Neural progenitor cell (in vitro differentiated cells): ENCODE results near the gene BACE2. TPM values are rescaled to one million over a fixed set of nuclear protein-coding genes. Genes with fewer than 3 reads are reported as not detected.

Experiments used
- DNase-seq: peaks from one replicate; pipeline ENCODE4 v3.0.0-alpha.2; 2016; ENCODE audit warnings: low spot score
- H2AFZ ChIP-seq: fragments of 200-600 bp; sonication (generic); replicated peaks from 2 replicates; pipeline ENCODE4 v1.6.1; 2016; ENCODE audit warnings: antibody characterized with exemption
- H3F3A ChIP-seq: fragments of 200-600 bp; sonication (generic); 2 replicates; pipeline ENCODE4 v1.6.1; 2016; ENCODE audit warnings: antibody characterized with exemption, low read depth
- H3K27ac ChIP-seq: fragments of 200-600 bp; sonication (generic); 2 replicates; pipeline ENCODE4 v1.5.1; 2016; ENCODE audit warnings: mild to moderate bottlenecking
- H3K27me3 ChIP-seq: fragments of 200-600 bp; sonication (generic); 2 replicates; pipeline ENCODE4 v1.6.1; 2016; ENCODE audit warnings: mild to moderate bottlenecking, moderate library complexity
- H3K36me3 ChIP-seq: fragments of 200-600 bp; sonication (generic); 2 replicates; pipeline ENCODE4 v1.5.1; 2016
- H3K4me1 ChIP-seq: fragments of 200-600 bp; sonication (generic); 2 replicates; pipeline ENCODE4 v1.6.1; 2016; ENCODE audit warnings: mixed run types
- H3K4me2 ChIP-seq: fragments of 200-600 bp; sonication (generic); 2 replicates; pipeline ENCODE4 v1.6.1; 2016
- H3K4me3 ChIP-seq: fragments of 200-600 bp; sonication (generic); 2 replicates; pipeline ENCODE4 v1.5.1; 2016
- H3K79me2 ChIP-seq: fragments of 200-600 bp; sonication (generic); 2 replicates; pipeline ENCODE4 v1.6.1; 2016; ENCODE audit warnings: low read depth
- H3K9ac ChIP-seq: fragments of 200-600 bp; sonication (generic); 2 replicates; pipeline ENCODE4 v1.6.1; 2016
- H3K9me3 ChIP-seq: fragments of 200-600 bp; sonication (generic); 2 replicates; pipeline ENCODE4 v1.5.1; 2016; ENCODE audit warnings: low read depth
- H4K20me1 ChIP-seq: fragments of 200-600 bp; sonication (generic); 2 replicates; pipeline ENCODE4 v1.6.1; 2016; ENCODE audit warnings: low read depth
- H3K27ac Mint-ChIP-seq: 3 replicates; pipeline ENCODE4 v1.8.0; 2021; ENCODE audit warnings: mixed read lengths
- H3K27me3 Mint-ChIP-seq: 2 replicates; pipeline ENCODE4 v1.8.0; 2022; ENCODE audit warnings: low read depth, mild to moderate bottlenecking, inconsistent platforms, moderate library complexity, mixed read lengths; ENCODE audit not compliant: insufficient read depth
- H3K36me3 Mint-ChIP-seq: 3 replicates; pipeline ENCODE4 v1.8.0; 2021; ENCODE audit warnings: mixed read lengths
- H3K4me1 Mint-ChIP-seq: 3 replicates; pipeline ENCODE4 v1.8.0; 2021; ENCODE audit warnings: mixed read lengths
- H3K4me3 Mint-ChIP-seq: 3 replicates; pipeline ENCODE4 v1.8.0; 2021; ENCODE audit warnings: mild to moderate bottlenecking, moderate library complexity, mixed read lengths
- H3K9me3 Mint-ChIP-seq: 3 replicates; pipeline ENCODE4 v1.8.0; 2020; ENCODE audit warnings: mixed read lengths
- CTCF ChIP-seq: fragments of 200-600 bp; sonication (generic); IDR thresholded peaks from 2 replicates; pipeline ENCODE4 v1.5.1; 2017; ENCODE audit warnings: antibody characterized with exemption, mild to moderate bottlenecking
- EZH2 ChIP-seq: fragments of 200-600 bp; sonication (generic); IDR thresholded peaks from 2 replicates; pipeline ENCODE4 v1.6.1; 2017; ENCODE audit warnings: antibody characterized with exemption, mild to moderate bottlenecking, moderate library complexity
- EZH2phosphoT487 ChIP-seq: fragments of 200-600 bp; sonication (generic); IDR thresholded peaks from 2 replicates; pipeline ENCODE4 v1.6.1; 2017; ENCODE audit warnings: antibody characterized with exemption
- total RNA-seq: library from RNA; depleted of rRNA; stranded (reverse); fragments of >200 nt; gene quantifications from 2 replicates; pipeline ENCODE4 v1.2.3, GENCODE V29; 2015; ENCODE audit warnings: low replicate concordance

The BACE2 gene
- total RNA-seq, 1 donor from 2014 or later: 0.15 TPM

- Mint-ChIP-seq H3K36me3 (no peaks in the 10 kb centered on the region), H3K4me1 (no peaks in the 10 kb centered on the region), H3K9me3 (no peaks in the 10 kb centered on the region), H3K27ac (no peak overlapping the region), H3K27me3 (peaks cover 5% of the 10 kb centered on the region), H3K4me3 (no peak overlapping the region)
- no peaks in the 10 kb centered on the region for H3K79me2 ChIP-seq
- no peaks in the 10 kb centered on the region for H3K27me3 ChIP-seq
- H3K9ac ChIP-seq: no peak overlapping the region
- no peaks in the 10 kb centered on the region for H3K36me3 ChIP-seq
- H2AFZ ChIP-seq: no peak overlapping the region
- H3K4me2 ChIP-seq: no peak overlapping the region
- no peaks in the 10 kb centered on the region for H3F3A ChIP-seq
- no peak for DNase-seq
- H3K4me3 ChIP-seq: no peak overlapping the region
- H3K4me1 ChIP-seq: no peaks in the 10 kb centered on the region
- H3K27ac ChIP-seq: no peak overlapping the region
- TF ChIP-seq EZH2 (no peak), CTCF (no peak), EZH2phosphoT487 (no peak)
- H4K20me1 ChIP-seq: no peaks in the 10 kb centered on the region
- H3K9me3 ChIP-seq: no peaks in the 10 kb centered on the region
Observed at GRCh38 chr21:41233916-41234315, 66.0 kb downstream of the BACE2 start.

- no peaks in the 10 kb centered on the region for H3F3A ChIP-seq
- Mint-ChIP-seq H3K4me3 (no peak overlapping the region), H3K27me3 (peaks cover 5% of the 10 kb centered on the region), H3K4me1 (no peaks in the 10 kb centered on the region), H3K9me3 (no peaks in the 10 kb centered on the region), H3K27ac (no peak overlapping the region), H3K36me3 (no peaks in the 10 kb centered on the region)
- H3K79me2 ChIP-seq: no peaks in the 10 kb centered on the region
- no peak overlapping the region for H3K27ac ChIP-seq
- H3K4me1 ChIP-seq: no peaks in the 10 kb centered on the region
- H2AFZ ChIP-seq: no peak overlapping the region
- no peaks in the 10 kb centered on the region for H3K36me3 ChIP-seq
- DNase-seq: no peak
- no peak overlapping the region for H3K4me2 ChIP-seq
- H3K4me3 ChIP-seq: no peak overlapping the region
- TF ChIP-seq CTCF (no peak), EZH2 (no peak), EZH2phosphoT487 (no peak)
- no peaks in the 10 kb centered on the region for H3K9me3 ChIP-seq
- H3K27me3 ChIP-seq: no peaks in the 10 kb centered on the region
- H4K20me1 ChIP-seq: no peaks in the 10 kb centered on the region
- H3K9ac ChIP-seq: no peak overlapping the region
Observed at GRCh38 chr21:41234569-41234968, 66.6 kb downstream of the BACE2 start.

GRCh38 chr21:41235201-41235600, 67.2 kb downstream of the BACE2 start:
- no peaks in the 10 kb centered on the region for H3K9me3 ChIP-seq
- TF ChIP-seq EZH2 (no peak), EZH2phosphoT487 (no peak), CTCF (no peak)

More at GRCh38 chr21:41235201-41235600, 67.2 kb downstream of the BACE2 start:
- H3K27me3 Mint-ChIP-seq: peaks cover 5% of the 10 kb centered on the region
- Histone ChIP-seq H3K4me2 (no peak overlapping the region), H3K4me3 (no peak overlapping the region), H3K79me2 (no peaks in the 10 kb centered on the region), H3F3A (no peaks in the 10 kb centered on the region), H3K27ac (no peak overlapping the region), H2AFZ (no peak overlapping the region), H3K36me3 (no peaks in the 10 kb centered on the region), H3K9ac (no peak overlapping the region), H3K27me3 (no peaks in the 10 kb centered on the region), H3K4me1 (no peaks in the 10 kb centered on the region), H4K20me1 (no peaks in the 10 kb centered on the region)
- H3K9me3 Mint-ChIP-seq: no peaks in the 10 kb centered on the region
- DNase-seq: no peak
- no peak overlapping the region for H3K4me3 Mint-ChIP-seq
- no peaks in the 10 kb centered on the region for H3K36me3 Mint-ChIP-seq
- H3K4me1 Mint-ChIP-seq: no peaks in the 10 kb centered on the region
- H3K27ac Mint-ChIP-seq: no peak overlapping the region
